Measurements from ENCODE around the gene BNC2. TPM values are rescaled to one million over a fixed set of nuclear protein-coding genes. Genes with fewer than 3 reads are reported as not detected.

BNC2 gene
- total RNA-seq, 1 experiment from 2014 or later = 5.7 TPM

DNA sequence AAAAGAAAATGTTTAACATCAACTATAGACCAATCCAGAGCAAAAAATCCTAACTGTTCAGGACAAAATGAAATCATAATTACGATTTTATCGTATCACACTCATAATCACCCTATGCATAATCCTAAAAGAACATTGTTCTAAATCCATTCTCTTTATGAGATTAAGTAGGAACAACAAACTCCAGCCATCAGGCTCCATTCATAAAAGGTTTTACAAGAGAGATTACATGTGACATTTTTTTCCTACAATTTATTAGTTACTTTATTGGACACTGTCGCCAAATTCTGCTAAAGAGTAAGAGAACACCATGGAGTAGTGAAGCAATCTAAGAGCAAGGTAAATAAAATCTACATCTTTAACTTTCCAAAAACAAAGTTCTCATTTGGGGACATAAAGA, 198.0 kb downstream of the BNC2 start:
- BruUV-seq (replicated peaks) = no TSS peak
- POLR2A ChIA-PET = no interaction called here
- Histone ChIP-seq H3K4me1 (ENCODE audit: control insufficient read depth, insufficient read depth, low read length) (no peaks in the 10 kb centered on the region), H3K36me3 (ENCODE audit: control insufficient read depth, insufficient read depth, low read length) (no peaks in the 10 kb centered on the region), H3K27me3 (ENCODE audit: control insufficient read depth, insufficient read depth, low read length) (no peaks in the 10 kb centered on the region), H3K27ac (ENCODE audit: low read length) (no peak overlapping the region), H3K4me3 (ENCODE audit: low read depth in 2 of 2, low read length in 2 of 2) (no peak overlapping the region), H3K9me3 (ENCODE audit: control insufficient read depth, insufficient read depth, low read depth, low read length) (no peaks in the 10 kb centered on the region)
- no peak for DNase-seq (ENCODE audit: low read depth, low spot score)
- TF ChIP-seq REST (IDR thresholded peaks at IDR 0.05; ENCODE audit: insufficient read depth in 1 of 2, low read depth in 2 of 2, low read length in 1 of 2) (no peak), SIN3A (IDR thresholded peaks at IDR 0.05; ENCODE audit: borderline replicate concordance, insufficient read depth, low read depth, low read length) (no peak), TCF7L2 (IDR thresholded peaks at IDR 0.05; ENCODE audit: low read depth, low read length) (no peak), POLR2AphosphoS5 (IDR thresholded peaks at IDR 0.05; ENCODE audit: low read depth, low read length) (no peak)
- TF ChIP-seq, protein P1, sequence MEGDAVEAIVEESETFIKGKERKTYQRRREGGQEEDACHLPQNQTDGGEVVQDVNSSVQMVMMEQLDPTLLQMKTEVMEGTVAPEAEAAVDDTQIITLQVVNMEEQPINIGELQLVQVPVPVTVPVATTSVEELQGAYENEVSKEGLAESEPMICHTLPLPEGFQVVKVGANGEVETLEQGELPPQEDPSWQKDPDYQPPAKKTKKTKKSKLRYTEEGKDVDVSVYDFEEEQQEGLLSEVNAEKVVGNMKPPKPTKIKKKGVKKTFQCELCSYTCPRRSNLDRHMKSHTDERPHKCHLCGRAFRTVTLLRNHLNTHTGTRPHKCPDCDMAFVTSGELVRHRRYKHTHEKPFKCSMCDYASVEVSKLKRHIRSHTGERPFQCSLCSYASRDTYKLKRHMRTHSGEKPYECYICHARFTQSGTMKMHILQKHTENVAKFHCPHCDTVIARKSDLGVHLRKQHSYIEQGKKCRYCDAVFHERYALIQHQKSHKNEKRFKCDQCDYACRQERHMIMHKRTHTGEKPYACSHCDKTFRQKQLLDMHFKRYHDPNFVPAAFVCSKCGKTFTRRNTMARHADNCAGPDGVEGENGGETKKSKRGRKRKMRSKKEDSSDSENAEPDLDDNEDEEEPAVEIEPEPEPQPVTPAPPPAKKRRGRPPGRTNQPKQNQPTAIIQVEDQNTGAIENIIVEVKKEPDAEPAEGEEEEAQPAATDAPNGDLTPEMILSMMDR (IDR thresholded peaks at IDR 0.05) = no peak
- in situ Hi-C loops (cut with HindIII; ENCODE audit: low pct_unique_long_range_greater_than_20kb, low sequenced_read_pairs) = no loop called here
- no peak for ATAC-seq
- intact Hi-C loops (cut with micrococcal nuclease; ENCODE audit: unreplicated experiment) = no loop called here
- CTCF ChIA-PET = no interaction called here

- Histone ChIP-seq H3K4me1 (ENCODE audit: control insufficient read depth, insufficient read depth, low read length) (no peaks in the 10 kb centered on the region), H3K36me3 (ENCODE audit: control insufficient read depth, insufficient read depth, low read length) (no peaks in the 10 kb centered on the region), H3K4me3 (ENCODE audit: low read depth in 2 of 2, low read length in 2 of 2) (no peak overlapping the region), H3K27ac (ENCODE audit: low read length) (no peak overlapping the region), H3K27me3 (ENCODE audit: control insufficient read depth, insufficient read depth, low read length) (no peaks in the 10 kb centered on the region), H3K9me3 (ENCODE audit: control insufficient read depth, insufficient read depth, low read depth, low read length) (no peaks in the 10 kb centered on the region)
- no peak for ATAC-seq
- in situ Hi-C loops (cut with HindIII; ENCODE audit: low pct_unique_long_range_greater_than_20kb, low sequenced_read_pairs) (no loop called here), intact Hi-C loops (cut with micrococcal nuclease; ENCODE audit: unreplicated experiment) (no loop called here)
- no TSS peak for BruUV-seq (replicated peaks)
- no peak for TF ChIP-seq POLR2AphosphoS5 (IDR thresholded peaks at IDR 0.05; ENCODE audit: low read depth, low read length)
- TF ChIP-seq TCF7L2 (IDR thresholded peaks at IDR 0.05; ENCODE audit: low read depth, low read length) = no peak
- no peak for TF ChIP-seq SIN3A (IDR thresholded peaks at IDR 0.05; ENCODE audit: borderline replicate concordance, insufficient read depth, low read depth, low read length)
- TF ChIP-seq, protein P1 (IDR thresholded peaks at IDR 0.05) = no peak
- TF ChIP-seq REST (IDR thresholded peaks at IDR 0.05; ENCODE audit: insufficient read depth in 1 of 2, low read depth in 2 of 2, low read length in 1 of 2) = no peak
- DNase-seq (ENCODE audit: low read depth, low spot score) = no peak
- ChIA-PET CTCF (no interaction called here), POLR2A (no interaction called here)
Observed at GRCh38 chr9:16671591-16672137, 198.8 kb downstream of the BNC2 start.

Measured in Panc1 (cell line).